ENCODE results near the gene CAMK4. TPM values are rescaled to one million over a fixed set of nuclear protein-coding genes. Genes with fewer than 3 reads are reported as not detected.

Gene CAMK4
- total and polyA plus RNA-seq, 2 of the 8 experiments (the other 6 are each of a cell fraction or from before 2014, with no cell fraction given): 1.8 to 8.3 TPM

- TF ChIP-seq RXRA (IDR thresholded peaks at IDR 0.05; ENCODE audit: insufficient read depth, low read depth, low read length) (no peak), CBX5 (IDR thresholded peaks at IDR 0.05; ENCODE audit: low read depth, low read length) (no peak), SRF (IDR thresholded peaks at IDR 0.05; ENCODE audit: low read depth, low read length) (no peak)
Measured at GRCh38 chr5:111366388-111366787, 142.2 kb downstream of the CAMK4 start (continued).

All from H1 (cell line).